Fibroblast of lung (primary cell): Measurements from ENCODE around the gene CPSF4L. TPM values are rescaled to one million over a fixed set of nuclear protein-coding genes. Genes with fewer than 3 reads are reported as not detected.

ENCODE experiments used
- DNase-seq, 2 donors: peaks; one replicate each; pipeline versions ENCODE4 v3.0.0 to v3.0.0-alpha.2; 2010; ENCODE audit warnings: low read depth in 2 of 2
- H2AFZ ChIP-seq: 2 replicates; pipeline ENCODE4 v1.5.1; 2012; ENCODE audit warnings: low read length, control low read depth, inconsistent platforms
- H3K27ac ChIP-seq: 2 replicates; pipeline ENCODE4 v1.5.1; 2011; ENCODE audit warnings: low read length, control low read depth; ENCODE audit not compliant: insufficient read depth
- H3K27me3 ChIP-seq: 2 replicates; pipeline ENCODE4 v1.5.1; 2011; ENCODE audit warnings: mild to moderate bottlenecking, low read length; ENCODE audit not compliant: control insufficient read depth, insufficient read depth
- H3K36me3 ChIP-seq: 2 replicates; pipeline ENCODE4 v1.5.1; 2011; ENCODE audit warnings: low read length; ENCODE audit not compliant: control insufficient read depth, insufficient read depth
- H3K4me1 ChIP-seq: 2 replicates; pipeline ENCODE4 v1.5.1; 2011; ENCODE audit warnings: low read length; ENCODE audit not compliant: control insufficient read depth, insufficient read depth; ENCODE audit errors: extremely low read depth
- H3K4me2 ChIP-seq: 2 replicates; pipeline ENCODE4 v1.5.1; 2011; ENCODE audit warnings: low read length, control low read depth; ENCODE audit not compliant: insufficient read depth; ENCODE audit errors: extremely low read depth
- H3K4me3 ChIP-seq, 4 experiments: fragments of 200-600 bp in 1 of 4; sonication (generic) in 1 of 4; replicated peaks in 1 of 4; 2 replicates each; pipeline ENCODE4 v1.5.1; 2011 to 2016; ENCODE audit warnings: low read length in 4 of 4, low read depth in 3 of 4, mild to moderate bottlenecking in 3 of 4, control low read depth in 2 of 4, inconsistent platforms in 1 of 4, mixed read lengths in 1 of 4; ENCODE audit not compliant: insufficient read depth in 1 of 4; ENCODE audit errors: control extremely low read depth in 1 of 4
- H3K79me2 ChIP-seq: 2 replicates; pipeline ENCODE4 v1.5.1; 2012; ENCODE audit warnings: mild to moderate bottlenecking, low read length, inconsistent platforms; ENCODE audit not compliant: control insufficient read depth, insufficient read depth
- H3K9ac ChIP-seq: 2 replicates; pipeline ENCODE4 v1.5.1; 2011; ENCODE audit warnings: mild to moderate bottlenecking, low read length, control low read depth; ENCODE audit not compliant: insufficient read depth
- H3K9me3 ChIP-seq: 2 replicates; pipeline ENCODE4 v1.5.1; 2012; ENCODE audit warnings: low read depth, low read length; ENCODE audit not compliant: control insufficient read depth, insufficient read depth
- H4K20me1 ChIP-seq: 2 replicates; pipeline ENCODE4 v1.5.1; 2011; ENCODE audit warnings: low read length; ENCODE audit not compliant: control insufficient read depth, insufficient read depth; ENCODE audit errors: extremely low read depth
- EZH2 ChIP-seq: IDR thresholded peaks from 2 replicates; pipeline ENCODE4 v1.5.1; 2012; ENCODE audit warnings: low read length, control low read depth, mild to moderate bottlenecking; ENCODE audit errors: missing control alignments
- polyA plus RNA-seq, 2 donors: library from polyadenylated mRNA; depleted of rRNA in 1 of 2; stranded (reverse) in 1 of 2; unstranded in 1 of 2; fragments of >200 nt; gene quantifications; 2 replicates each; pipeline ENCODE4 v1.2.1, GENCODE V29; 2011 to 2012; ENCODE audit warnings: missing spikeins in 1 of 2
- total RNA-seq: library from RNA; depleted of rRNA; stranded (reverse); fragments of >200 nt; gene quantifications from 2 replicates; pipeline ENCODE4 v1.2.1, GENCODE V29; 2014
- TF ChIP-seq, protein P1 (sequence below), 2 donors: IDR thresholded peaks in 1 of 2; conservative IDR thresholded peaks in 1 of 2; 1 replicate in 1 of 2; 2 replicates in 1 of 2; pipeline ENCODE4 v1.5.1; 2011 to 2012; ENCODE audit warnings: low read length in 2 of 2, control low read depth in 1 of 2, inconsistent platforms in 1 of 2, low read depth in 1 of 2, mild to moderate bottlenecking in 1 of 2

Gene CPSF4L
- total and polyA plus RNA-seq, 2 donors (not counting 1 experiment from before 2014, with no cell fraction given) = not detected

DNA sequence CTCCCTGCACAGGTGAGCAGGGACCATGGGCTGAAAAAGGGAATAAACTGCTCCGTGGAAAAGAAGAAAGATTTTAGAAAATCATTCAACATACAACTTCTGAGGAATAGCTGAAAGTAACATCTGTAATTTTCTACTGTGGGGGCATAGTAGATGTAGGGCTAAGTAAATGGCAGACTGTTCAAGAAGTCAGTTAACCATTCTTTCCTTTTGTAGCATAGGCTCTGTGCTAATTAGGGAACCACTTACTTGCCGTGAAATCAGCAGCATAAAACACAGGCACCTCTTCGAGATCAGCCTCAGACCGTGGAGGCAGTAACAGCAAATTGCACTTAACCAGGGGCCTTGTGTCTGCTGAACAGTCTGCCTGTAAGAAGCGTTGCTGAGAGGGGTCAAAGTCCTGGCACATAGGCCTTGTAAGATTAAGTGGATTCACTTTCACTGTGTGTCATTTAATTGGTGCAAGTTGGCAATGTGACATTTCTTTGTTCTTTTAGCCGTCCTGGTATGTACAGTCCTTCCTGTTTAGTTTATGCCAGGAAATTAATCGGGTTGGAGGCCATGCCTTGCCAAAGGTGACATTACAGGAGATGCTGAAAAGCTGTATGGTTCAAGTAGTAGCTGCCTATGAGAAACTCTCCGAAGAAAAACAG, 58.4 kb downstream of the CPSF4L start:
- Histone ChIP-seq H3K27ac (no peak overlapping the region), H3K4me2 (no peak overlapping the region)
- DNase-seq = peak in 1 of 2 donors; percentile 30

DNA sequence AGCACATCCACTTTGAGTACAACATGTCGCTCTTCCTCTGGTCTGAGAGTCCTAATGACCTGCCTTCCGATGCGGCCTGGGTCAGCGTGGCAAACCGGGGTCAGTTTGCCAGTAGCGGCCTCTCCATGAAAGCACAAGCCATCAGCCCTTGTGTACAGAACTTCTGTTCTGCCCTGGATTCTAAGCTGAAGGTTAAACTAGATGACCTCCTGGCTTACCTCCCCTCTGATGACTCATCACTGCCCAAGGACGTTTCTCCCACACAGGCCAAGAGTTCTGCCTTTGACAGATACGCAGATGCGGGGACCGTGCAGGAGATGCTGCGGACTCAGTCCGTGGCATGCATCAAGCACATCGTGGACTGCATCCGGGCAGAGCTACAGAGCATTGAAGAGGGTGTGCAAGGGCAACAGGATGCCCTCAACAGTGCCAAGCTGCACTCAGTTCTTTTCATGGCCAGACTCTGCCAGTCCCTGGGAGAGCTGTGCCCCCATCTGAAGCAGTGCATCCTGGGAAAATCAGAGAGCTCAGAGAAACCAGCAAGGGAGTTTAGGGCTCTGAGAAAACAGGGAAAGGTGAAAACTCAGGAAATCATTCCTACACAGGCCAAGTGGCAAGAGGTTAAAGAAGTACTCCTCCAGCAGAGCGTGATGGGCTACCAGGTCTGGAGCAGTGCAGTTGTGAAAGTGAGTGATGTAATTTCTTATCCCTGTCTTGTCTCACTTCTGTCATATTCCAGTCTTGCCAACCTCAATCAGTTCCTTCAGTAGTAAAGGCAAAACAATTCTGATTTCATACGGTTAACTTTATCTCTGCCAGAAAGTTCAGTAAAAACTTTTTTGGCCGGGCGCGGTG, 60.2 kb downstream of the CPSF4L start:
- Histone ChIP-seq H3K4me3 (no peak overlapping the region), H3K9me3 (no peaks in the 10 kb centered on the region), H3K4me1 (no peaks in the 10 kb centered on the region), H3K36me3 (peaks cover 46% of the 10 kb centered on the region), H3K9ac (no peak overlapping the region), H3K27me3 (no peaks in the 10 kb centered on the region), H3K79me2 (no peaks in the 10 kb centered on the region), H2AFZ (no peak overlapping the region), H4K20me1 (no peaks in the 10 kb centered on the region), H3K27ac (no peak overlapping the region), H3K4me2 (no peak overlapping the region)
- DNase-seq = no peak
- TF ChIP-seq, protein P1, sequence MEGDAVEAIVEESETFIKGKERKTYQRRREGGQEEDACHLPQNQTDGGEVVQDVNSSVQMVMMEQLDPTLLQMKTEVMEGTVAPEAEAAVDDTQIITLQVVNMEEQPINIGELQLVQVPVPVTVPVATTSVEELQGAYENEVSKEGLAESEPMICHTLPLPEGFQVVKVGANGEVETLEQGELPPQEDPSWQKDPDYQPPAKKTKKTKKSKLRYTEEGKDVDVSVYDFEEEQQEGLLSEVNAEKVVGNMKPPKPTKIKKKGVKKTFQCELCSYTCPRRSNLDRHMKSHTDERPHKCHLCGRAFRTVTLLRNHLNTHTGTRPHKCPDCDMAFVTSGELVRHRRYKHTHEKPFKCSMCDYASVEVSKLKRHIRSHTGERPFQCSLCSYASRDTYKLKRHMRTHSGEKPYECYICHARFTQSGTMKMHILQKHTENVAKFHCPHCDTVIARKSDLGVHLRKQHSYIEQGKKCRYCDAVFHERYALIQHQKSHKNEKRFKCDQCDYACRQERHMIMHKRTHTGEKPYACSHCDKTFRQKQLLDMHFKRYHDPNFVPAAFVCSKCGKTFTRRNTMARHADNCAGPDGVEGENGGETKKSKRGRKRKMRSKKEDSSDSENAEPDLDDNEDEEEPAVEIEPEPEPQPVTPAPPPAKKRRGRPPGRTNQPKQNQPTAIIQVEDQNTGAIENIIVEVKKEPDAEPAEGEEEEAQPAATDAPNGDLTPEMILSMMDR (conservative IDR thresholded peaks at IDR 0.05 in 1 of 2, IDR thresholded peaks at IDR 0.05 in 1 of 2; ENCODE audit: low read depth in 1 of 2, low read length in 2 of 2) = no peak
- TF ChIP-seq EZH2 = no peak

More for the DNA sequence above, 58.4 kb downstream of the CPSF4L start:
- Histone ChIP-seq H3K4me3 (no peak overlapping the region), H4K20me1 (no peaks in the 10 kb centered on the region), H3K27me3 (no peaks in the 10 kb centered on the region), H3K4me1 (no peaks in the 10 kb centered on the region), H3K9ac (no peak overlapping the region), H2AFZ (no peak overlapping the region), H3K36me3 (peaks cover 35% of the 10 kb centered on the region), H3K79me2 (no peaks in the 10 kb centered on the region), H3K9me3 (no peaks in the 10 kb centered on the region)
- TF ChIP-seq, protein P1 (conservative IDR thresholded peaks at IDR 0.05 in 1 of 2, IDR thresholded peaks at IDR 0.05 in 1 of 2; ENCODE audit: low read depth in 1 of 2, low read length in 2 of 2) = no peak

DNA sequence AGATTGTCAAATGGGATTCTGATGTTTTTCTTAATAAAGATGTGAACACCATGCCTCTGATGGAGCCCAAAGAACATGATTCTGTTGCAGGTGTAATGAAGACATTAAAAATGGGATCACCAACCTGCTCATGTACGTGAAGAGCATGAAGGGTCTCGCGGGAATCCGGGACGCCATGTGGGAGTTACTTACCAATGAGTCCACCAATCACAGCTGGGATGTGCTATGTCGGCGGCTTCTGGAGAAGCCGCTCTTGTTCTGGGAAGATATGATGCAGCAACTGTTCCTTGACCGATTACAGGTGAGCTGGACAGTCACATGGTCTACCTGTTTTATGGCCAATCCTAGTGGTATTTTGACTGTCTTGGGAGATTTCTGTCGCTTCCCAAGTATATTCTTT, 61.2 kb downstream of the CPSF4L start:
- no peak overlapping the region for H3K4me2 ChIP-seq
- no peaks in the 10 kb centered on the region for H3K4me1 ChIP-seq
- no peak overlapping the region for H3K9ac ChIP-seq
- DNase-seq = no peak
- H2AFZ ChIP-seq = no peak overlapping the region
- H3K27ac ChIP-seq = no peak overlapping the region
- no peaks in the 10 kb centered on the region for H3K27me3 ChIP-seq
- no peaks in the 10 kb centered on the region for H4K20me1 ChIP-seq
- TF ChIP-seq, protein P1 (conservative IDR thresholded peaks at IDR 0.05 in 1 of 2, IDR thresholded peaks at IDR 0.05 in 1 of 2; ENCODE audit: low read depth in 1 of 2, low read length in 2 of 2) = no peak
- TF ChIP-seq EZH2 = no peak
- H3K79me2 ChIP-seq = peaks cover 1% of the 10 kb centered on the region
- no peaks in the 10 kb centered on the region for H3K9me3 ChIP-seq
- peaks cover 44% of the 10 kb centered on the region for H3K36me3 ChIP-seq
- no peak overlapping the region for H3K4me3 ChIP-seq
